Measurements from ENCODE around the gene CAMK1. TPM values are rescaled to one million over a fixed set of nuclear protein-coding genes. Genes with fewer than 3 reads are reported as not detected.

Gene CAMK1
- total and polyA plus RNA-seq, 9 donors = 12.3 to 22.0 (median 17.4) TPM

DNA sequence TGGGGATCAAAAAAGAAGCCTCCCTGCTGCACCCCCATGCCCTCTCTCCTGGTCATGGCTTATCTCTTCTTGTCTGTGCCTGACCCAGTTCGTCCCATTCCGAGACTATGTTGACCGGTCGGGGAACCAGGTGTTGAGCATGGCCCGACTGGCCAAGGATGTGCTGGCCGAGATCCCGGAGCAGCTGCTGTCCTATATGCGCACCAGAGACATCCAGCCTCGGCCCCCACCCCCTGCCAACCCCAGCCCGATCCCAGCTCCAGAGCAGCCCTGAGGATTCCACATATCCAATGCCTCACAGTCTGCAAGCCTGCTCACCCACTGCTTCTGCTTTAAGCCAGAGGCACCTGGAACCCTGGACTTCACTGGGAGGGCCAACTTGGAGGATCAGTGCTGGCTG lies 40.3 kb downstream of the CAMK1 start:
- WGBS (ENCODE audit: insufficient coverage) = 70% methylated on average over 10 of the region's 10 CpGs
- H3K36me3 ChIP-seq (ENCODE audit: control insufficient read depth, insufficient read depth, low read length) = peaks cover 10% of the 10 kb centered on the region
- no peaks in the 10 kb centered on the region for H3K9me3 ChIP-seq (replicated peaks; ENCODE audit: control insufficient read depth, low read depth, low read length)
- no peak for DNase-seq
- H3K4me3 ChIP-seq (ENCODE audit: low read length) = no peak overlapping the region
- H3K27me3 ChIP-seq (ENCODE audit: control insufficient read depth, insufficient read depth, low read length) = no peaks in the 10 kb centered on the region
- H3K4me1 ChIP-seq (ENCODE audit: control insufficient read depth, insufficient read depth, low read length) = peaks cover 19% of the 10 kb centered on the region
- no peak overlapping the region for H3K27ac ChIP-seq (ENCODE audit: low read length)

- Histone ChIP-seq H3K36me3 (ENCODE audit: control insufficient read depth, insufficient read depth, low read length) (no peaks in the 10 kb centered on the region), H3K27ac (ENCODE audit: low read length) (no peak overlapping the region), H3K9me3 (replicated peaks; ENCODE audit: control insufficient read depth, low read depth, low read length) (no peaks in the 10 kb centered on the region), H3K27me3 (ENCODE audit: control insufficient read depth, insufficient read depth, low read length) (no peaks in the 10 kb centered on the region), H3K4me1 (ENCODE audit: control insufficient read depth, insufficient read depth, low read length) (peaks cover 12% of the 10 kb centered on the region), H3K4me3 (ENCODE audit: low read length) (no peak overlapping the region)
- no peak for DNase-seq
- 78% methylated on average over 1 of the region's 2 CpGs for WGBS (ENCODE audit: insufficient coverage)
These were observed 42.0 kb downstream of the CAMK1 start for GRCh38 chr3:9727743-9728142.

GRCh38 chr3:9727041-9727595 lies 42.6 kb downstream of the CAMK1 start:
- no peaks in the 10 kb centered on the region for H3K9me3 ChIP-seq (replicated peaks; ENCODE audit: control insufficient read depth, low read depth, low read length)
- no peak for DNase-seq
- no peak overlapping the region for H3K27ac ChIP-seq (ENCODE audit: low read length)
- no peaks in the 10 kb centered on the region for H3K36me3 ChIP-seq (ENCODE audit: control insufficient read depth, insufficient read depth, low read length)
- 10% methylated on average over 7 of the region's 11 CpGs for WGBS (ENCODE audit: insufficient coverage)
- no peak overlapping the region for H3K4me3 ChIP-seq (ENCODE audit: low read length)
- no peaks in the 10 kb centered on the region for H3K27me3 ChIP-seq (ENCODE audit: control insufficient read depth, insufficient read depth, low read length)
- peaks cover 5% of the 10 kb centered on the region for H3K4me1 ChIP-seq (ENCODE audit: control insufficient read depth, insufficient read depth, low read length)

- Histone ChIP-seq H3K27ac (ENCODE audit: low read length) (no peak overlapping the region), H3K4me3 (ENCODE audit: low read length) (no peak overlapping the region), H3K27me3 (ENCODE audit: control insufficient read depth, insufficient read depth, low read length) (no peaks in the 10 kb centered on the region), H3K36me3 (ENCODE audit: control insufficient read depth, insufficient read depth, low read length) (no peaks in the 10 kb centered on the region), H3K4me1 (ENCODE audit: control insufficient read depth, insufficient read depth, low read length) (peaks cover 5% of the 10 kb centered on the region), H3K9me3 (replicated peaks; ENCODE audit: control insufficient read depth, low read depth, low read length) (no peaks in the 10 kb centered on the region)
- WGBS (ENCODE audit: insufficient coverage) = 67% methylated on average over 3 of the region's 4 CpGs
- no peak for DNase-seq
These were observed 43.8 kb downstream of the CAMK1 start for GRCh38 chr3:9725775-9726515.

- 85% methylated on average over 2 of the region's 2 CpGs for WGBS (ENCODE audit: insufficient coverage)
- Histone ChIP-seq H3K4me1 (ENCODE audit: control insufficient read depth, insufficient read depth, low read length) (no peaks in the 10 kb centered on the region), H3K27me3 (ENCODE audit: control insufficient read depth, insufficient read depth, low read length) (no peaks in the 10 kb centered on the region), H3K9me3 (replicated peaks; ENCODE audit: control insufficient read depth, low read depth, low read length) (no peaks in the 10 kb centered on the region), H3K4me3 (ENCODE audit: low read length) (no peak overlapping the region), H3K27ac (ENCODE audit: low read length) (no peak overlapping the region), H3K36me3 (ENCODE audit: control insufficient read depth, insufficient read depth, low read length) (no peaks in the 10 kb centered on the region)
- DNase-seq = no peak
These were observed 48.1 kb downstream of the CAMK1 start for GRCh38 chr3:9721700-9722060.

DNA sequence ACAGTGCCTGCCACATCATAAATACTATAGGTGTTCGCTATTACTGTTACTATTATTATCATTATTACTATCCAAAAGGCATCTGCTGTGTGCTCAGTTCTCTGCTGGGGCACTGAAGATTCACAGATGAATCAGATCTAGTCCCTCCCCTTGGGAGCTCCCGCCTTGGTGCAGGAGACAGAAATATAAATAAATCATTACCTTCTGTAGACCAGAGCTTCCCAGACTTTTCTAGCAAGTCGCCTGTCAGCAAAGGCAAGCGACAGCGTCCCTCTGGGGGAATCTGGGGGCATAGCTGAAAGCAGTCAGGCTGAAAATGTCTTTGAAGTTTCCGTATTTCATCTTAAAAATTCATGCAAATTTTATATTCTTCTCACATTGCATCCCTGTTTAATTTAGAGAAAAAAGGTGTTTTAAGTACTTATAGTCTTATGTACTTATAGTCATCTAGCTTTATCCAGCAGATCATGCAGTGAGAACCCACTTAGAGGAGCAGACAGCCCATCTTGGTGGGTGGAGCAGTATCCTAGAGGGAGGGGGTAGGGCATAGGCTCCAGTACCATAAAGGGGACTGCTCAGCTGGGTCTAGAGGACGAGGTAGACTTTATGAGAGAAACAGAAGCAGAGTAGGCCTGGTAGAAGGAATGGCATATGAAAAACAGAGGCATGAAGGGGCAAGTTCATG lies 48.6 kb downstream of the CAMK1 start:
- no peak overlapping the region for H3K4me3 ChIP-seq (ENCODE audit: low read length)
- WGBS (ENCODE audit: insufficient coverage) = 9% methylated on average over 1 of the region's 7 CpGs
- H3K27me3 ChIP-seq (ENCODE audit: control insufficient read depth, insufficient read depth, low read length) = no peaks in the 10 kb centered on the region
- H3K9me3 ChIP-seq (replicated peaks; ENCODE audit: control insufficient read depth, low read depth, low read length) = no peaks in the 10 kb centered on the region
- DNase-seq = no peak
- no peaks in the 10 kb centered on the region for H3K36me3 ChIP-seq (ENCODE audit: control insufficient read depth, insufficient read depth, low read length)
- H3K27ac ChIP-seq (ENCODE audit: low read length) = no peak overlapping the region
- H3K4me1 ChIP-seq (ENCODE audit: control insufficient read depth, insufficient read depth, low read length) = no peaks in the 10 kb centered on the region

GRCh38 chr3:9718118-9718517 lies 51.6 kb downstream of the CAMK1 start:
- Histone ChIP-seq H3K4me3 (ENCODE audit: low read length) (no peak overlapping the region), H3K4me1 (ENCODE audit: control insufficient read depth, insufficient read depth, low read length) (no peaks in the 10 kb centered on the region), H3K27me3 (ENCODE audit: control insufficient read depth, insufficient read depth, low read length) (no peaks in the 10 kb centered on the region), H3K27ac (ENCODE audit: low read length) (no peak overlapping the region), H3K9me3 (replicated peaks; ENCODE audit: control insufficient read depth, low read depth, low read length) (no peaks in the 10 kb centered on the region), H3K36me3 (ENCODE audit: control insufficient read depth, insufficient read depth, low read length) (no peaks in the 10 kb centered on the region)
- DNase-seq = no peak
- WGBS (ENCODE audit: insufficient coverage) = 86% methylated on average over 2 of the region's 4 CpGs

DNA sequence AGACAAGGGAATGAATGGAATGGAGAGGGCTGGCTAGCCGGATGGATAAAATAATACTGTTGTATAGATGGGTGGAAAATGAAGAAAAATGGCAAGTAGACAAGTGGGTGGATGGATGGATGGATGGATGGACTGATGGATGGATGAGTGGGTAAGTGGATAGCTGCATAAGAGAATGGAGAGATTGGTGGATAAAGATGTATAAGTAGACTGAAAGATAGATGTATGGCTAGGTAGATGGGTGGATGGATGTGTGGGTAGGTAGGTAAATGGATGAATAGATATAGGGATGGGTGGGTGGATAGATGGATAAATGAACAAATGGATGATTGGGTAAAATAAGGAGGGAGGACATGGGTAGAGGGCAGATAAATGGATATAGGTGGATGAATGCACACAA lies 52.2 kb downstream of the CAMK1 start:
- DNase-seq = no peak
- Histone ChIP-seq H3K27me3 (ENCODE audit: control insufficient read depth, insufficient read depth, low read length) (no peaks in the 10 kb centered on the region), H3K4me3 (ENCODE audit: low read length) (no peak overlapping the region), H3K36me3 (ENCODE audit: control insufficient read depth, insufficient read depth, low read length) (no peaks in the 10 kb centered on the region), H3K9me3 (replicated peaks; ENCODE audit: control insufficient read depth, low read depth, low read length) (no peaks in the 10 kb centered on the region), H3K4me1 (ENCODE audit: control insufficient read depth, insufficient read depth, low read length) (no peaks in the 10 kb centered on the region), H3K27ac (ENCODE audit: low read length) (no peak overlapping the region)
- WGBS (ENCODE audit: insufficient coverage) = 90% methylated on average over 1 of the region's 1 CpG

DNA sequence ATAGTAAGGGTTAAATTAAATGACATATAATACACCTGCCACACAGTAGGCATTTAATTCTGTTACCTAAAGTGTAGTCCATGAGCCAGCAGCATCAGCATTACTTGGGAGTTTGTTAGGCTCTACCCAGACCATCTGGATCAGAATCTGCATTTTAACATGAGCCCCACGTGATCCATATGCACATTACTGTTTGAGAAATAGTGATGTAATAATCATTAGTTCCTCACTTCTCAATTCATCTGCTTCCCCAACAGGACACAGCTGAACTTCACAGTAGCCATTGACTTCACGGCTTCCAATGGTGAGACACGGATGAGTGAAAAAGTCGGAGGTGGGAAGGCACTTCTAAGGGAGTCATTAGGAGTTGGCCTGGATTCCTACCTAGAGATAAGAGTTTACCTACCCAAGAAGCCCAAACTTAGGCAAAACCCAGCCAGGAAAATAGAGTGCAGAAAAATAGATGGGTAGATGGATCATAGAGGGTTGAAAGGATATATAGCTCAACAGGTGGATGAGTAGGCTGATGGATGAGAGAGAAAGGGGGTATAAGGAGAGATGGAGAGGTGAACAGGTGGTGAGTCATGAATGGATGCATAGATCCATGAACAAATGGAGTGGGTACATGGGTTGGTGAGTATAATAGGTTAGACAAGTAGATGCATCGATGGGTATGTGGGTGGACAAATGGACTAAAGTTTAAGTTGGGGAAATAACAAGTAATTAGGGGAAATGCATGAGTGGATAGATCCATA lies 52.8 kb downstream of the CAMK1 start:
- H3K27ac ChIP-seq (ENCODE audit: low read length) = no peak overlapping the region
- no peaks in the 10 kb centered on the region for H3K27me3 ChIP-seq (ENCODE audit: control insufficient read depth, insufficient read depth, low read length)
- no peaks in the 10 kb centered on the region for H3K4me1 ChIP-seq (ENCODE audit: control insufficient read depth, insufficient read depth, low read length)
- H3K4me3 ChIP-seq (ENCODE audit: low read length) = no peak overlapping the region
- no peak for DNase-seq
- H3K9me3 ChIP-seq (replicated peaks; ENCODE audit: control insufficient read depth, low read depth, low read length) = no peaks in the 10 kb centered on the region
- no peaks in the 10 kb centered on the region for H3K36me3 ChIP-seq (ENCODE audit: control insufficient read depth, insufficient read depth, low read length)
- 75% methylated on average over 1 of the region's 5 CpGs for WGBS (ENCODE audit: insufficient coverage)

Data from muscle of leg (tissue), 11 donors.